ENCODE data around the gene SPARC.

SPARC gene

GRCh38 chr5:151620461-151620840 lies 66.3 kb downstream of the SPARC start:
- DNase-seq (ENCODE audit: low spot score) (no peak), ATAC-seq (ENCODE audit: low read depth) (no peak)
- Histone ChIP-seq H3K4me1 (ENCODE audit: insufficient read depth, poor library complexity, severe bottlenecking) (peaks cover 58% of the 10 kb centered on the region), H3K9me3 (ENCODE audit: severe bottlenecking) (no peaks in the 10 kb centered on the region), H3K36me3 (ENCODE audit: low read depth) (no peaks in the 10 kb centered on the region), H3K27me3 (ENCODE audit: insufficient read depth, poor library complexity, severe bottlenecking) (no peaks in the 10 kb centered on the region), H3K4me3 (ENCODE audit: severe bottlenecking) (no peak overlapping the region), H3K27ac (ENCODE audit: poor library complexity, severe bottlenecking) (peak overlapping the region; percentile 92)
- TF ChIP-seq, protein P1, sequence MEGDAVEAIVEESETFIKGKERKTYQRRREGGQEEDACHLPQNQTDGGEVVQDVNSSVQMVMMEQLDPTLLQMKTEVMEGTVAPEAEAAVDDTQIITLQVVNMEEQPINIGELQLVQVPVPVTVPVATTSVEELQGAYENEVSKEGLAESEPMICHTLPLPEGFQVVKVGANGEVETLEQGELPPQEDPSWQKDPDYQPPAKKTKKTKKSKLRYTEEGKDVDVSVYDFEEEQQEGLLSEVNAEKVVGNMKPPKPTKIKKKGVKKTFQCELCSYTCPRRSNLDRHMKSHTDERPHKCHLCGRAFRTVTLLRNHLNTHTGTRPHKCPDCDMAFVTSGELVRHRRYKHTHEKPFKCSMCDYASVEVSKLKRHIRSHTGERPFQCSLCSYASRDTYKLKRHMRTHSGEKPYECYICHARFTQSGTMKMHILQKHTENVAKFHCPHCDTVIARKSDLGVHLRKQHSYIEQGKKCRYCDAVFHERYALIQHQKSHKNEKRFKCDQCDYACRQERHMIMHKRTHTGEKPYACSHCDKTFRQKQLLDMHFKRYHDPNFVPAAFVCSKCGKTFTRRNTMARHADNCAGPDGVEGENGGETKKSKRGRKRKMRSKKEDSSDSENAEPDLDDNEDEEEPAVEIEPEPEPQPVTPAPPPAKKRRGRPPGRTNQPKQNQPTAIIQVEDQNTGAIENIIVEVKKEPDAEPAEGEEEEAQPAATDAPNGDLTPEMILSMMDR (IDR thresholded peaks at IDR 0.05; ENCODE audit: poor library complexity, severe bottlenecking), result no peak

- Histone ChIP-seq H3K4me3 (ENCODE audit: severe bottlenecking) (no peak overlapping the region), H3K27ac (ENCODE audit: poor library complexity, severe bottlenecking) (peak overlapping the region; percentile 92), H3K27me3 (ENCODE audit: insufficient read depth, poor library complexity, severe bottlenecking) (no peaks in the 10 kb centered on the region), H3K36me3 (ENCODE audit: low read depth) (no peaks in the 10 kb centered on the region), H3K9me3 (ENCODE audit: severe bottlenecking) (no peaks in the 10 kb centered on the region), H3K4me1 (ENCODE audit: insufficient read depth, poor library complexity, severe bottlenecking) (peaks cover 63% of the 10 kb centered on the region)
- ATAC-seq (ENCODE audit: low read depth) (peak; percentile 79), DNase-seq (ENCODE audit: low spot score) (peak; percentile 98)
- TF ChIP-seq, protein P1 (IDR thresholded peaks at IDR 0.05; ENCODE audit: poor library complexity, severe bottlenecking), result no peak
These were observed 66.8 kb downstream of the SPARC start for GRCh38 chr5:151619812-151620460.

GRCh38 chr5:151618907-151619306 lies 67.8 kb downstream of the SPARC start:
- Histone ChIP-seq H3K27me3 (ENCODE audit: insufficient read depth, poor library complexity, severe bottlenecking) (no peaks in the 10 kb centered on the region), H3K36me3 (ENCODE audit: low read depth) (no peaks in the 10 kb centered on the region), H3K27ac (ENCODE audit: poor library complexity, severe bottlenecking) (peak overlapping the region; percentile 92), H3K4me3 (ENCODE audit: severe bottlenecking) (no peak overlapping the region), H3K9me3 (ENCODE audit: severe bottlenecking) (no peaks in the 10 kb centered on the region), H3K4me1 (ENCODE audit: insufficient read depth, poor library complexity, severe bottlenecking) (peaks cover 73% of the 10 kb centered on the region)
- no peak for DNase-seq (ENCODE audit: low spot score)
- TF ChIP-seq, protein P1 (IDR thresholded peaks at IDR 0.05; ENCODE audit: poor library complexity, severe bottlenecking), result no peak
- ATAC-seq (ENCODE audit: low read depth), result no peak

DNA sequence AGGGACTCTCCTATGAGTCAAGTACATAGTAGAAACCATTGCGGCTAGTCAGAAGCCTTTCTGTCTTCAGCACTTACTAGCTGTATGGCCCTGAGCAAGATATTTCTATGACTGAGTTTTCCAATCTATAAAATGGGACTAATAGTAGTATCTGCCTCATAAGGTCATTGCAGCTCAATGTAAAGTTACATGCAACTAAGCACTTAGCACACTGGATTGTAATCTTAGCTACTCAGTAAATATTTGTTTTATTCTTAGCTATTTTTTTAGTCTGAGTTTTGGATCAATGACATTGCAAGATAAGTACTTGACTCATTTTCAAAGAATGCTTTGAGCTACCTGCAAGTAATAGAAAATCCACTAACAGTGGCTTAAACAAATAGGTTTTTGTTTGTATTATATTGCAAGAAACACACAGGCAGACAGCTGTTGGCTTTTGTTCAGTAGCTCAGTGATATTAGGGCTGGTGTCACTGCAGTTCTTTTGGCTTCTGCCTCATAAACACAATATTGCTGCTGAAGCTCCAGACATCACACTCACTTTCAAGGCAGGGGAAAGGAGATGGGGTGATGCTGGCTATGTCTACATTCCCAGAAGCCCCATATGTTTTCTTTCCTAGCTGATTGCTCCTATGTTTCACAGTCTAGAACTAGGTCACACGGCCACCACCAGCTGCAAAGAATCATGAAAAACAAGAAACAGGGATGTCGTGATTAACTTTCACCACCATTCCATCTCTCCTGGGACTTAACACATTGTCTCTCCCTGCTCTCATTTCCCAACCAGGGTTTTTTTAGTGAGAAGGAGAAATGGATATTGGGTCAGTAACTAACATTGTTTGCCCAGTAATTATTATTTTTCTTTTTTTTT lies 68.6 kb downstream of the SPARC start:
- Histone ChIP-seq H3K4me1 (ENCODE audit: insufficient read depth, poor library complexity, severe bottlenecking) (peaks cover 81% of the 10 kb centered on the region), H3K27me3 (ENCODE audit: insufficient read depth, poor library complexity, severe bottlenecking) (no peaks in the 10 kb centered on the region), H3K36me3 (ENCODE audit: low read depth) (no peaks in the 10 kb centered on the region), H3K9me3 (ENCODE audit: severe bottlenecking) (no peaks in the 10 kb centered on the region), H3K27ac (ENCODE audit: poor library complexity, severe bottlenecking) (peak overlapping the region; percentile 92), H3K4me3 (ENCODE audit: severe bottlenecking) (no peak overlapping the region)
- DNase-seq (ENCODE audit: low spot score), result no peak
- TF ChIP-seq, protein P1 (IDR thresholded peaks at IDR 0.05; ENCODE audit: poor library complexity, severe bottlenecking), result peak; percentile 13
- peak; percentile 0; the same call in 2 of the 3 replicates for ATAC-seq (ENCODE audit: low read depth)

Measured in RWPE2 (cell line).